NCI-H446 (cell line): Measurements from ENCODE around the gene DCUN1D1.

Experiments used
- DNase-seq, 2 experiments: peaks; one replicate each; lab custom pipeline; 2025; lab: John Stamatoyannopoulos, UW

DCUN1D1 gene

DNA sequence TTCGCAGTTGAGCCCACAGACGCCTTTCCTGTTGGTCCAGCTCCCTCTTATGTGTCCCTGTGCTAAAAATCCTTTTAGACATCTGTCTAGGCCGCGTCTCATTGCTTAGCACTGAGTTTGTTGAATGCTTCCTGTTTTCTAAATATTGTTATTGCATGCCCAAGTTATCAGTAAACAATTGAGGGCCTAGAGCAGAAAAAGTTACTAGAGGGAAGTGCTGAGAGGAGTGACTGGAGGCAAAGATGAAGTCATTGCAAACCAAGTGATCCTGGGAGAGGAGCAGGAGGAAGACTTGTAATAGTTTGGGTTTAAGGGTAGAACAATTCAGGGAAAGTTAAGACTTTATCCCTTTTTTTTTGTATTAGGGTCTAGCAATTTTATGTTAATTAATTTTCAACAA is 88.1 kb downstream of the DCUN1D1 start:
- no peak for DNase-seq

DNA sequence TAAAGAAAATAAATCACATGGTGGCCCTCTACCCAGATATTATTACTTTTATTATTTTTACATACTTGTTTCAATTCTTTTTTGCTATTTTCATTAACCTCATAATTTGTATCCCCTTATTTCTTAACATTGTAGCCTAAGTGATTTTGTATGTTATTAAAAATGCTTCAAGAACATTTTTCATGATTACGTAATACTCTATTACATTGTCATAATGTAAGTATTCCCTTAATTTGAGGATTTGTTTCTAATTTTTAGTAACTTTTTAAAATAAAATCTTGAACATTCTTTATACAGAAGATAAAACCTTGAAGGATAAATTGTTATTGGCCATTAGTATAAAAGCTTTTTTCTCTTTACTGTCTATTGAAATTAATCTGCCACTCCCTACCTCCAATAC is 89.0 kb downstream of the DCUN1D1 start:
- no peak for DNase-seq

DNA sequence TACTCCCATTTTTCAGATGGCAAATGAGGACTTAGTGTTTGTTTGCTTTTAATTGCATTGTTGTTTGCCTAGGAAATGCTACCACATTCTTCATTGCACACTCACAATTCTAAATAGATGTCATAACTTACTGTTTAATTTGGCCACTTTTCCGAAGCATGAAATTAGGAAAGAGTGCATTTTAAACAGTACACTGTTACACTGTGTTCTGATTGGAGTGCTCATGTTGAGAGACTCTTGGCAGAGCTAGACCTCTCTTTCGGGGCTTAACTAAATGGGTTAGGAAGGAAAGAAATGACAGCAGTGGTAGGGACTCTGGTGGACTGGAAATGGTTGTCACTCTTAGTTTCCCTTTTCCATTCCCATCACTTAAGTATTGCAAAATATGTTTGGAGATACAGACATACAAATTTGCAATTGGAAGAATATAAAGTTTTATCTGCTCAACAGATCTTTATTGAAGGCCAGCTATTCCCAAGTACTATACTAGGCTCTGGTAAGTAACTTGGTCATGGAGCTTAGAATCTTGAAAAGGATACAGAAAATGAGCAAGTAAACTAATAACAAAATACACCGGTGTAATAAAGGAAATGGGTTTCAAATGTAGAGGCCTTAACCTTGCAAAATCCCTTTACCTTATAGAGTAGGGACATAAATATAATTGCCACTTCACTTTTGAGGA is 90.2 kb downstream of the DCUN1D1 start:
- no peak for DNase-seq
